K562 (cell line): ENCODE measurements around the gene EFNA5. TPM values are rescaled to one million over a fixed set of nuclear protein-coding genes. Genes with fewer than 3 reads are reported as not detected.

Experiments
- ATAC-seq: fragments of 200-7000 bp; cut with Tn5 transposase; 3 replicates; pipeline ENCODE4 v1.9.1; 2020; ENCODE audit warnings: moderate library complexity
- BruUV-seq: library from RNA; stranded (reverse); fragments of 400-500 nt; replicated peaks from 2 replicates; lab custom pipeline; 2021; lab: Mats Ljungman, UMichigan
- CTCF ChIA-PET: fragments of 300-600 bp; formaldehyde crosslinking; extraction: SDS; loops from one replicate; lab custom pipeline; 2021; ENCODE audit warnings: low intra/inter-chr PET ratio; lab: Yijun Ruan, JAX
- POLR2A ChIA-PET: fragments of 300-600, 350-650 bp; sonication (Branson Sonifier 250); formaldehyde crosslinking; extraction: SDS; loops from one replicate; lab custom pipeline; 2021; ENCODE audit warnings: antibody characterized with exemption, inconsistent platforms; lab: Yijun Ruan, JAX
- DNase-seq, 4 experiments: peaks; one replicate each; pipeline versions ENCODE4 v3.0.0 to v3.0.0-alpha.2; 2011 to 2018; ENCODE audit warnings: low spot score in 3 of 4, mixed read lengths in 3 of 4; ENCODE audit errors: extremely low read depth in 1 of 4
- FAIRE-seq: peaks from 2 replicates; lab custom pipeline; 2011; peaks lifted over from hg19 to GRCh38; lab: Jason Lieb, UNC
- H2AFZ ChIP-seq: 2 replicates; pipeline ENCODE4 v1.6.0; 2011; ENCODE audit warnings: low read depth, low read length, control low read depth, inconsistent platforms
- H3K27ac ChIP-seq: fragments of 200-600 bp; 3 replicates; pipeline ENCODE4 v1.8.0; 2011; ENCODE audit warnings: low read depth, mild to moderate bottlenecking, control low read depth, inconsistent platforms, low read length, moderate library complexity, mixed read lengths; ENCODE audit errors: extremely low read depth
- H3K27me3 ChIP-seq, 2 experiments: fragments of 300-600 bp in 1 of 2; 2 replicates in 1 of 2; 3 replicates in 1 of 2; pipeline versions ENCODE4 v1.6.0 to v1.8.0; 2011; ENCODE audit warnings: inconsistent platforms in 2 of 2, low read length in 2 of 2, mild to moderate bottlenecking in 1 of 2, mixed read lengths in 1 of 2, moderate library complexity in 1 of 2; ENCODE audit not compliant: control insufficient read depth in 2 of 2, insufficient read depth in 2 of 2
- H3K36me3 ChIP-seq: fragments of 300-600 bp; 3 replicates; pipeline ENCODE4 v1.8.0; 2011; ENCODE audit warnings: mild to moderate bottlenecking, low read length, inconsistent platforms; ENCODE audit not compliant: control insufficient read depth, insufficient read depth
- H3K4me1 ChIP-seq, 2 experiments: fragments of 200-600 bp in 1 of 2; replicated peaks in 1 of 2; 2 replicates in 1 of 2; 3 replicates in 1 of 2; pipeline versions ENCODE4 v1.5.1 to v1.8.0; 2011; ENCODE audit warnings: inconsistent platforms in 2 of 2, low read length in 2 of 2, mild to moderate bottlenecking in 1 of 2, mixed read lengths in 1 of 2, moderate library complexity in 1 of 2; ENCODE audit not compliant: control insufficient read depth in 2 of 2, insufficient read depth in 2 of 2
- H3K4me2 ChIP-seq: 2 replicates; pipeline ENCODE4 v1.6.1; 2011; ENCODE audit warnings: low read length, control low read depth, inconsistent platforms, mixed read lengths; ENCODE audit not compliant: insufficient read depth
- H3K4me3 ChIP-seq: fragments of 200-600 bp; sonication (generic), shearing (Covaris generic); 2 replicates; pipeline ENCODE4 v1.5.1; 2016; ENCODE audit warnings: control low read depth, inconsistent platforms
- H3K79me2 ChIP-seq: fragments of 200-600 bp; 3 replicates; pipeline ENCODE4 v1.8.0; 2011; ENCODE audit warnings: low read length, inconsistent platforms; ENCODE audit not compliant: control insufficient read depth, insufficient read depth
- H3K9ac ChIP-seq, 2 experiments: 2 replicates each; pipeline versions ENCODE4 v1.6.0 to v1.6.1; 2011; ENCODE audit warnings: low read depth in 2 of 2, low read length in 2 of 2, control low read depth in 1 of 2, inconsistent platforms in 1 of 2, mild to moderate bottlenecking in 1 of 2, mixed read lengths in 1 of 2; ENCODE audit not compliant: insufficient read depth in 1 of 2
- H3K9me1 ChIP-seq: one replicate; pipeline ENCODE4 v1.6.0; 2011; ENCODE audit warnings: inconsistent platforms, mild to moderate bottlenecking, low read length, moderate library complexity; ENCODE audit not compliant: control insufficient read depth, insufficient read depth
- H3K9me3 ChIP-seq: replicated peaks from 2 replicates; pipeline ENCODE4 v1.5.1; 2011; ENCODE audit warnings: low read depth, low read length, inconsistent platforms; ENCODE audit not compliant: control insufficient read depth, insufficient read depth
- H4K20me1 ChIP-seq: replicated peaks from 2 replicates; pipeline ENCODE4 v1.6.1; 2011; ENCODE audit warnings: low read length, inconsistent platforms, mixed read lengths; ENCODE audit not compliant: control insufficient read depth, insufficient read depth
- HNRNPLL ChIP-seq: fragments of 200-400 bp; formaldehyde crosslinking; IDR thresholded peaks from 2 replicates; pipeline ENCODE4 v1.6.1; 2017; ENCODE audit warnings: low read length, low read depth, mild to moderate bottlenecking; ENCODE audit not compliant: poor library complexity, severe bottlenecking
- MCM7 ChIP-seq, 2 experiments: fragments of 450-650 bp; IDR thresholded peaks; 2 replicates each; pipeline ENCODE4 v1.6.1; 2016 to 2018
- SRSF3 ChIP-seq: fragments of 200-400 bp; formaldehyde crosslinking; IDR thresholded peaks from 2 replicates; pipeline ENCODE4 v1.6.1; 2016; ENCODE audit warnings: mild to moderate bottlenecking, low read length, moderate library complexity; ENCODE audit not compliant: insufficient read depth
- ZNF133 ChIP-seq: fragments of 250-450 bp; sonication (Bioruptor Pico); IDR thresholded peaks from 2 replicates; pipeline ENCODE4 v1.4.0; 2020; ENCODE audit warnings: mild to moderate bottlenecking
- WGBS: fragments of 100-300 bp; shearing (Covaris generic); methylation state at CpG from one replicate; pipeline ENCODE4 v1.1.6; 2016; ENCODE audit warnings: low coverage, mixed read lengths; ENCODE audit not compliant: insufficient coverage; ENCODE audit errors: missing lambda C conversion rate; 5-methylcytosine and 5-hydroxymethylcytosine counted together
- in situ Hi-C: fragments of 300-500 bp; cut with MboI; formaldehyde crosslinking; loops from 4 replicates; pipeline ENCODE4 v1.15.0; 2018; ENCODE audit warnings: inconsistent platforms, mixed read lengths
- intact Hi-C: fragments of 100-400 bp; cut with micrococcal nuclease; formaldehyde crosslinking; loops from 2 replicates; pipeline ENCODE4 v1.14.2; 2022
- polyA plus RNA-seq, 8 experiments: library from polyadenylated mRNA; depleted of rRNA in 4 of 8; stranded (reverse) in 5 of 8; unstranded in 3 of 8; fragments of >200 nt; fragmentation: Nextera tagmentation in 2 of 8; fragmentation: Illumina TruSeq in 1 of 8; extraction: Ambion mirVana in 2 of 8; extraction: Trizol in 1 of 8; gene quantifications; 2 replicates each; pipeline versions ENCODE4 v1.2.1 to v1.2.3, GENCODE V29; 2011 to 2014; ENCODE audit warnings: inconsistent platforms in 1 of 8, missing spikeins in 1 of 8
- total RNA-seq, 7 experiments: library from RNA; depleted of rRNA in 6 of 7; stranded (reverse); fragments of >200 nt in 6 of 7; fragmentation: Illumina TruSeq in 2 of 7; extraction: Trizol in 2 of 7; gene quantifications; 2 replicates each; pipeline versions ENCODE4 v1.2.1 to v1.2.3, GENCODE V29; 2011 to 2021; ENCODE audit warnings: low replicate concordance in 1 of 7
- TF ChIP-seq, protein P1 (sequence below): sonication (generic); formaldehyde crosslinking; IDR thresholded peaks from 2 replicates; pipeline ENCODE4 v1.8.1; 2022; ENCODE audit warnings: missing genetic modification reagents

Gene EFNA5
- total and polyA plus RNA-seq, 9 of the 15 experiments (the other 6 are each of a cell fraction or from before 2014, with no cell fraction given), result 0.20 TPM; not detected in 8

DNA sequence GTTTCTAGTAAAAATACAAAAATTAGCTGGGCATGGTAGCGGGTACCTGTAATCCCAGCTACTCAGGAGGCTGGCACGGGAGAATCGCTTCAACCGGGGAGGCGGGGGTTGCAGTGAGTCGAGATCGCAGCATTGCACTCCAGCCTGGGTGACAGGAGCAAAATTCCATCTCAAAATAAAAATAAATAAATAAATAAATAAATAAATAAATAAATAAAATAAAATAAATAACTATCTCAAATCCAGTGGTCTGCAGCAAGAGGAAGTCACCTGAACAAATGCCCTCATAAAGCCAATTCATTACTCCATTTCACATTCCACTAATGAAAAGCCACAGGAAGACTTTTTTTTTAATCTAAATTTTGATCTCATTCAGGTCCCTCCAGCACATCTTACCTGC lies 114.2 kb downstream of the EFNA5 start:
- no peaks in the 10 kb centered on the region for H3K9me3 ChIP-seq
- TF ChIP-seq SRSF3, result no peak
- no peak for TF ChIP-seq ZNF133 (CRISPR knock-in tag)
- TF ChIP-seq HNRNPLL, result no peak
- TF ChIP-seq MCM7 (IDR thresholded peaks at IDR 0.05), result no peak
- CTCF ChIA-PET, result no interaction called here

DNA sequence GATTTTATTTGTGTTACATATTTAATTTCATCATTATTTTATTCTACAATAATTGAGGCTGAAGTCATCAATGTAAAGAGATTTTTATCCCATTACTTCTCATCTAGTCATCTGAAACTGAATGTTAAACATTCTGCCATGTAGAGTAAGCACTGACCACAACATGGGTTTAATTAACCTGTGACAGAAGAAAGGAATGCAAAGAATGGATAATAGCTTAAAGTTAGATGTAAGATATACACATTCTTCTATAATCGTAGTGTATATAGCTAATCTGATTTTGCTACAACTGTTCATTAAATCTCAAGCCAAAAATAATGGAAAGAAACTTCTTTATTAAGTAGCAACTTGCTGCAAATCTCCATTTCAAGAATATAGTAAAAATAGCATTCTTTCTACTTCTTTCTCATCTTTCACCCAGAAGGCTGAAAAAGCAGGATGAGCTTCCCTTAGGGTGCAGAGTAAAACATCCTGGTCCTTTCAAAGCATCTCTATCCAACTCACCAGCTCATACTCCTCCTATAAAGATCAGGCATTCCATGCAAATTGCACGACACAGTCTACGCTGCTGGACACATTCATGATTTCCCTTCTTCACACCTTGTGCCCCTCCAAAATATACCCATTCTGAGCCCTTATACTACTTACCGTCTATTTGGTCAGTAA lies 115.2 kb downstream of the EFNA5 start:
- Histone ChIP-seq H3K79me2 (no peaks in the 10 kb centered on the region), H3K4me2 (no peak overlapping the region), H3K27me3 (no peaks in the 10 kb centered on the region), H3K9me1 (no peaks in the 10 kb centered on the region), H3K9me3 (no peaks in the 10 kb centered on the region), H3K9ac (no peak overlapping the region), H3K4me3 (no peak overlapping the region), H4K20me1 (no peaks in the 10 kb centered on the region), H3K27ac (no peak overlapping the region), H3K4me1 (no peaks in the 10 kb centered on the region), H2AFZ (no peak overlapping the region), H3K36me3 (no peaks in the 10 kb centered on the region)
- ATAC-seq (no peak), DNase-seq (no peak), FAIRE-seq (no peak)
- TF ChIP-seq, protein P1, sequence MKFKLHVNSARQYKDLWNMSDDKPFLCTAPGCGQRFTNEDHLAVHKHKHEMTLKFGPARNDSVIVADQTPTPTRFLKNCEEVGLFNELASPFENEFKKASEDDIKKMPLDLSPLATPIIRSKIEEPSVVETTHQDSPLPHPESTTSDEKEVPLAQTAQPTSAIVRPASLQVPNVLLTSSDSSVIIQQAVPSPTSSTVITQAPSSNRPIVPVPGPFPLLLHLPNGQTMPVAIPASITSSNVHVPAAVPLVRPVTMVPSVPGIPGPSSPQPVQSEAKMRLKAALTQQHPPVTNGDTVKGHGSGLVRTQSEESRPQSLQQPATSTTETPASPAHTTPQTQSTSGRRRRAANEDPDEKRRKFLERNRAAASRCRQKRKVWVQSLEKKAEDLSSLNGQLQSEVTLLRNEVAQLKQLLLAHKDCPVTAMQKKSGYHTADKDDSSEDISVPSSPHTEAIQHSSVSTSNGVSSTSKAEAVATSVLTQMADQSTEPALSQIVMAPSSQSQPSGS (CRISPR knock-in tag), result no peak
- CTCF ChIA-PET, result no interaction called here
- WGBS, result 0% methylated on average over 4 of the region's 4 CpGs
- BruUV-seq, result no TSS peak
- intact Hi-C loops (no loop called here), in situ Hi-C loops (no loop called here)
- POLR2A ChIA-PET, result interaction anchor here (1.3 kb wide), 1 partner anchor 10 kb away, joined by 5 read pairs; no protein-coding TSS in a partner anchor

More for the DNA sequence above, 114.2 kb downstream of the EFNA5 start:
- Histone ChIP-seq H3K36me3 (no peaks in the 10 kb centered on the region), H3K27me3 (no peaks in the 10 kb centered on the region), H3K9ac (no peak overlapping the region), H3K4me3 (no peak overlapping the region), H3K4me2 (no peak overlapping the region), H3K27ac (no peak overlapping the region), H4K20me1 (no peaks in the 10 kb centered on the region), H3K79me2 (no peaks in the 10 kb centered on the region), H3K9me1 (no peaks in the 10 kb centered on the region), H2AFZ (no peak overlapping the region), H3K4me1 (no peaks in the 10 kb centered on the region)
- DNase-seq (no peak), FAIRE-seq (no peak), ATAC-seq (no peak)
- intact Hi-C loops, result no loop called here
- POLR2A ChIA-PET, result no interaction called here
- no TSS peak for BruUV-seq
- 2% methylated on average over 7 of the region's 7 CpGs for WGBS
- in situ Hi-C loops, result no loop called here
